ENCODE measurements around the gene USP17L5.
"Not testable (repeated sequence)": the region's sequence is repeated elsewhere in the genome, so short reads cannot be mapped to it uniquely, and the experiment has no call there.

Gene USP17L5

DNA sequence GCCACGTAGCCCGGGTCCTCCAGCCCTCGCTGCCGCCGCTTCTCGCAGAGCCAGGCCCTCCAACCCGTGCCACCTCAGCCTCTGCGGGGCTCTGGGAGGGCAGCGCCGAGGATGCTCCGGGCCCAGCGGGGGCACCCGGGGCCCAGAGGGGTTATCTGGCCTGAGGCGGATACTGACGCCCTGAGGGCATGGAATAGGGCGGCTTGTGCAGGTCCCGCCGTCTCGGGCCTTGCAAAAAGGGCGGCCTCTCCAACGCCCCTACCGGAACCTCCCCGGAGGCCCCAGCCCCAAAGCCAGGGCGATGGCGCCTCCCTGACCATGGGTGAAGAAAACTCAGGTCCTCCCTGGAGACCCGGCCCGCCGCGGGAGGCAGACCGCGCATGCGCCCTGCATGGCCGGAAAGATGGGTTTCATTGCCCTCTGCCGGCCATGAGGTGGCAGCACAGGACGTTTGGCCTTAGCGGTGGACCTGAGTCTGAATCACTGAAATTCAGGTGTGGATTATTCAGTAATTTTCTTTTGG, 41.9 kb downstream of the USP17L5 start:
- H3K4me3 ChIP-seq (ENCODE audit: low read depth in 1 of 2, low read length in 2 of 2): peak overlapping the region; percentile 27 to 40
- not testable (repeated sequence) for H3K36me3 ChIP-seq (ENCODE audit: insufficient read depth, low read length); H3K27ac ChIP-seq (ENCODE audit: low read depth, low read length); H3K9me3 ChIP-seq (ENCODE audit: low read length); H3K27me3 ChIP-seq (ENCODE audit: control insufficient read depth in 1 of 2, insufficient read depth in 2 of 2, low read length in 2 of 2); H3K4me1 ChIP-seq (ENCODE audit: insufficient read depth, low read length); H3K9ac ChIP-seq (ENCODE audit: low read length)

- H3K9ac ChIP-seq (ENCODE audit: low read length): no peak overlapping the region
- H3K4me1 ChIP-seq (ENCODE audit: insufficient read depth, low read length): no peaks in the 10 kb centered on the region
- no peaks in the 10 kb centered on the region for H3K9me3 ChIP-seq (ENCODE audit: low read length)
- no peaks in the 10 kb centered on the region for H3K27me3 ChIP-seq (ENCODE audit: control insufficient read depth in 1 of 2, insufficient read depth in 2 of 2, low read length in 2 of 2)
- no peak overlapping the region for H3K27ac ChIP-seq (ENCODE audit: low read depth, low read length)
- H3K4me3 ChIP-seq (ENCODE audit: low read depth in 1 of 2, low read length in 2 of 2): no peak overlapping the region
- no peaks in the 10 kb centered on the region for H3K36me3 ChIP-seq (ENCODE audit: insufficient read depth, low read length)
These were observed 44.9 kb downstream of the USP17L5 start for GRCh38 chr4:9384126-9384525.

GRCh38 chr4:9389001-9389400, 49.8 kb downstream of the USP17L5 start:
- not testable (repeated sequence) for H3K9me3 ChIP-seq (ENCODE audit: low read length); H3K4me3 ChIP-seq (ENCODE audit: low read depth in 1 of 2, low read length in 2 of 2); H3K27ac ChIP-seq (ENCODE audit: low read depth, low read length); H3K4me1 ChIP-seq (ENCODE audit: insufficient read depth, low read length); H3K36me3 ChIP-seq (ENCODE audit: insufficient read depth, low read length); H3K27me3 ChIP-seq (ENCODE audit: control insufficient read depth in 1 of 2, insufficient read depth in 2 of 2, low read length in 2 of 2); H3K9ac ChIP-seq (ENCODE audit: low read length)

Measured in muscle layer of colon (tissue), 2 donors.